Ovary (tissue), 9 donors: ENCODE measurements around the gene OR51L1. TPM values are rescaled to one million over a fixed set of nuclear protein-coding genes. Genes with fewer than 3 reads are reported as not detected.

Source experiments
- DNase-seq, 5 donors: peaks; one replicate each; pipeline ENCODE4 v3.0.0-alpha.2; 2019 to 2020
- H3K27ac ChIP-seq, 2 donors: fragments of 200-600 bp; one replicate each; pipeline versions ENCODE4 v1.5.1 to v1.8.0; 2019 to 2022
- H3K27me3 ChIP-seq: fragments of 200-600 bp; one replicate; pipeline ENCODE4 v1.8.0; 2022
- H3K36me3 ChIP-seq: fragments of 200-600 bp; sonication (generic); one replicate; pipeline ENCODE4 v1.5.1; 2019
- H3K4me1 ChIP-seq: one replicate; pipeline ENCODE4 v1.8.1; 2013; ENCODE audit warnings: mild to moderate bottlenecking, moderate library complexity; ENCODE audit not compliant: insufficient read depth
- H3K4me3 ChIP-seq: fragments of 200-600 bp; sonication (generic); one replicate; pipeline ENCODE4 v1.5.1; 2017
- H3K9me3 ChIP-seq, 2 donors: fragments of 200-600 bp in 1 of 2; sonication (generic) in 1 of 2; one replicate each; pipeline versions ENCODE4 v1.5.1 to v1.8.1; 2013 to 2019; ENCODE audit warnings: mild to moderate bottlenecking in 1 of 2, moderate library complexity in 1 of 2
- EP300 ChIP-seq: sonication (generic); formaldehyde crosslinking; IDR thresholded peaks from one replicate; pipeline ENCODE4 v1.6.1; 2017; ENCODE audit warnings: antibody characterized with exemption
- POLR2A ChIP-seq: fragments of 450-650 bp; IDR thresholded peaks from one replicate; pipeline ENCODE4 v1.6.1; 2017; ENCODE audit warnings: antibody characterized with exemption, mild to moderate bottlenecking, moderate library complexity
- WGBS, 3 donors: extraction: QIAGEN DNeasy Blood & Tissue Kit in 1 of 3; methylation state at CpG; one replicate each; pipeline versions ENCODE4 v1.1.5 to v1.1.7; 2013 to 2017; 5-methylcytosine and 5-hydroxymethylcytosine counted together
- intact Hi-C, 4 donors: fragments of 100-400 bp; cut with DNase I; formaldehyde crosslinking; loops; one replicate each; pipeline versions ENCODE4 v1.11.0 to v1.15.1; 2022 to 2023
- polyA plus RNA-seq, 2 donors: library from polyadenylated mRNA; stranded (reverse); fragments of 200-250 nt in 1 of 2; fragments of 350-450 nt in 1 of 2; fragmentation: Illumina TruSeq in 1 of 2; extraction: RNeasy Lipid Tissue Mini Kit (QIAGEN cat#74804) in 1 of 2; gene quantifications; one replicate each; pipeline ENCODE4 v1.2.3, GENCODE V29; 2013 to 2014
- total RNA-seq, 7 donors: library from RNA; depleted of rRNA in 2 of 7; stranded (reverse); fragments of >200 nt in 2 of 7; fragmentation: NEBNext Ultra II Directional in 3 of 7; extraction: Animal tissue kit (Norgen Biotek cat#: 25700) in 3 of 7; gene quantifications; one replicate each; pipeline versions ENCODE4 v1.1.0 to v1.2.4, GENCODE V29; 2016 to 2023
- TF ChIP-seq, protein P1 (sequence below), 3 donors: fragments of 450-650 bp in 2 of 3; fragments of 200-600 bp in 1 of 3; IDR thresholded peaks; one replicate each; pipeline versions ENCODE4 v1.5.1 to v1.8.0; 2016 to 2022; ENCODE audit warnings: antibody characterized with exemption in 3 of 3, mild to moderate bottlenecking in 1 of 3
- donor health status: DM: no; HTN: no; CAD: no; lungs with moderate emphysema.
- donor health status: DM: no; HTN: no; CAD: no.
- donor health status: Bipolar disorder and iron deficiency.
- donor health status: DM: yes; HTN: yes; CAD: no.
- donor health status: DM: no; HTN: no; CAD: no.
- donor health status: DM: yes; HTN: yes; CAD: no.

The OR51L1 gene
- total and polyA plus RNA-seq, 9 donors, result not detected

DNA sequence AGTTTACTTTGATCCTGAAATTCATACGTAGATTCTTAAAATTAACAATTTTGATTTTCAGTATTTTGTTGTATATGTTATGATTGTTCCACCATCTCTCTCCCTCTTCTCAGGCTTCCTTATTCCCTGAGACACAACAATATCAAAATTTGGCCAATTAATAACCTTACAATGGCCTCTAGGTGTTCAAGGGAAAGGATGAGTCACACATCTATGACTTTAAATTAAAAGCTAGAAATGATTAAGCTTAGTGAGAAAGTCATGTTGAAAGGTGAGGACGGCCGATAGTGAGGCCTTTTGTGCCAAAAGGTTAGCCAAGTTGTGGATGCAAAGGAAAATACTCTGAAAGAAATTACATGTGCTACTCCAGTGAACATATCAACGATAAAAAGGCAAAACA is 46.2 kb downstream of the OR51L1 start:
- Histone ChIP-seq H3K4me3 (no peak overlapping the region), H3K4me1 (no peaks in the 10 kb centered on the region), H3K27ac (no peak overlapping the region), H3K9me3 (no peaks in the 10 kb centered on the region), H3K27me3 (no peaks in the 10 kb centered on the region), H3K36me3 (no peaks in the 10 kb centered on the region)
- intact Hi-C loops, result no loop called here
- 60 to 70% (median 69%) methylated on average over 4 of the region's 4 CpGs for WGBS, 3 donors
- no peak for TF ChIP-seq POLR2A
- no peak for DNase-seq

DNA sequence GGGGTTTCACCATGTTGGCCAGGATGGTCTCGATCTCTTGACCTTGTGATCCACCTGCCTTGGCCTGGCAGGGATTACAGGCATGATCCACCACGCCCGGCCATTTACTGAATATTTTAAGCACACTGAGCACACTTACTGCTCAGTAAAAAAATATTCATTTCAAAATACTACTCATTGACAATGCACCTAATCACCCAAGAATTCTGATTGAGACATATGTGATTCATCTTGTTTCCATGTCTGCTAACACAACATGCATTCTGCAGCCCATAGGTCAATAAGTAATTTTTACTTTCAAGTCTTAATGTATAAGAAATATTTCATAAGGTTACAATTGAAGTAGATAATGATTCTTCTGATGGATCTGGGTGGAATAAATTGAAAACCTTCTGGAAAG is 47.4 kb downstream of the OR51L1 start:
- 67 to 95% (median 72%) methylated on average over 3 of the region's 3 CpGs for WGBS, 3 donors
- H3K27me3 ChIP-seq, result no peaks in the 10 kb centered on the region
- intact Hi-C loops, result no loop called here

DNA sequence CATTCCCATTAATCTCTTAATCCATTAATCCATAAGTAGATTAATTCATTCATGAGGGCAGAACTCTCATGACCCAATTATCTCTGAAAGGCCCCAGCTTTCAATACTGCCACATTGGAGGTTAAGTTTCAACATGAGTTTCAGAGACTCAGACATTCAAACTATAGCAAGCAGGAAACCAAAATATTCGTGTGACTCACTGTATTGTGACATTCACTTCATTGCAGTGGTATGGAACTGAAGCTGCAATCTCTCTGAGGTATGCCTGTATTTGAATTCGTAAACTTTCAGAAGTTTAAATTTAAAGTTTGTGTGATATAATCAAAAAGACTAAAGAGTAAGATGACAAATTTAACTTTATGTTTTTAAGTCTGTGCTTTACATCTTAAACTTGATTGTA is 48.7 kb downstream of the OR51L1 start:
- Histone ChIP-seq H3K27me3 (no peaks in the 10 kb centered on the region), H3K4me3 (no peak overlapping the region), H3K36me3 (no peaks in the 10 kb centered on the region), H3K27ac (no peak overlapping the region), H3K4me1 (no peaks in the 10 kb centered on the region), H3K9me3 (no peaks in the 10 kb centered on the region)
- TF ChIP-seq EP300, result no peak
- no peak for TF ChIP-seq POLR2A
- TF ChIP-seq, protein P1, sequence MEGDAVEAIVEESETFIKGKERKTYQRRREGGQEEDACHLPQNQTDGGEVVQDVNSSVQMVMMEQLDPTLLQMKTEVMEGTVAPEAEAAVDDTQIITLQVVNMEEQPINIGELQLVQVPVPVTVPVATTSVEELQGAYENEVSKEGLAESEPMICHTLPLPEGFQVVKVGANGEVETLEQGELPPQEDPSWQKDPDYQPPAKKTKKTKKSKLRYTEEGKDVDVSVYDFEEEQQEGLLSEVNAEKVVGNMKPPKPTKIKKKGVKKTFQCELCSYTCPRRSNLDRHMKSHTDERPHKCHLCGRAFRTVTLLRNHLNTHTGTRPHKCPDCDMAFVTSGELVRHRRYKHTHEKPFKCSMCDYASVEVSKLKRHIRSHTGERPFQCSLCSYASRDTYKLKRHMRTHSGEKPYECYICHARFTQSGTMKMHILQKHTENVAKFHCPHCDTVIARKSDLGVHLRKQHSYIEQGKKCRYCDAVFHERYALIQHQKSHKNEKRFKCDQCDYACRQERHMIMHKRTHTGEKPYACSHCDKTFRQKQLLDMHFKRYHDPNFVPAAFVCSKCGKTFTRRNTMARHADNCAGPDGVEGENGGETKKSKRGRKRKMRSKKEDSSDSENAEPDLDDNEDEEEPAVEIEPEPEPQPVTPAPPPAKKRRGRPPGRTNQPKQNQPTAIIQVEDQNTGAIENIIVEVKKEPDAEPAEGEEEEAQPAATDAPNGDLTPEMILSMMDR (IDR thresholded peaks at IDR 0.05), result no peak
- whole genome bisulfite sequencing, 3 donors, result 60 to 73% (median 70%) methylated on average over 2 of the region's 2 CpGs
- no peak for DNase-seq
- intact Hi-C loops, result no loop called here

More for the DNA sequence above, 47.4 kb downstream of the OR51L1 start:
- Histone ChIP-seq H3K4me1 (no peaks in the 10 kb centered on the region), H3K4me3 (no peak overlapping the region), H3K27ac (no peak overlapping the region), H3K9me3 (no peaks in the 10 kb centered on the region), H3K36me3 (no peaks in the 10 kb centered on the region)
- no peak for DNase-seq
- TF ChIP-seq EP300 (no peak), POLR2A (no peak)
- TF ChIP-seq, protein P1 (IDR thresholded peaks at IDR 0.05), result no peak

DNA sequence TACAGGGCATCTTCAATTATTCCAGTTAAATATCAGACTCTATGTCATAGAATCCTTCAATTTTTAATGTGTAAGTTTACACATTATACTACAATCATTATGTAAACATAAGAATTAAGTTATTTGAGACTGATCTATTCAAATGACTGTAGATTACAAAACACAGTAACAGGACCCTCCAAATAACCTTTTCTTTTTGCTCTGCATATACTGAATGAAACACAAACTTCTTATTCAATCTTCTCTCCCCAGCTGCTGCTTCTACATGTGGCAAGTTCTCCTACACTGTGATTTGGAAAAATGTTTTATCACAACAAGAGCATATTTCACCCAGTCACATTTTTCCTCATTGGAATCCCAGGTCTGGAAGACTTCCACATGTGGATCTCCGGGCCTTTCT is 51.6 kb downstream of the OR51L1 start, which contains the start of gene OR52J3:
Gene OR52J3, plus strand, starts transcription at position 301 of the 400 bp plus-strand sequence. Its CDS starts 0 bp downstream, at position 301.
- Histone ChIP-seq H3K4me1 (no peaks in the 10 kb centered on the region), H3K27ac (no peak within 1 kb of the TSS), H3K4me3 (no peak within 1 kb of the TSS), H3K36me3 (no peaks in the 10 kb centered on the region), H3K27me3 (no peaks in the 10 kb centered on the region), H3K9me3 (no peaks in the 10 kb centered on the region)
- no peak for DNase-seq
- 20 to 28% (median 21%) methylated on average over 1 of the region's 1 CpG for WGBS, 3 donors
- TF ChIP-seq POLR2A, result no peak
- no peak for TF ChIP-seq EP300
- TF ChIP-seq, protein P1 (IDR thresholded peaks at IDR 0.05), result no peak
- intact Hi-C loops, result no loop called here

DNA sequence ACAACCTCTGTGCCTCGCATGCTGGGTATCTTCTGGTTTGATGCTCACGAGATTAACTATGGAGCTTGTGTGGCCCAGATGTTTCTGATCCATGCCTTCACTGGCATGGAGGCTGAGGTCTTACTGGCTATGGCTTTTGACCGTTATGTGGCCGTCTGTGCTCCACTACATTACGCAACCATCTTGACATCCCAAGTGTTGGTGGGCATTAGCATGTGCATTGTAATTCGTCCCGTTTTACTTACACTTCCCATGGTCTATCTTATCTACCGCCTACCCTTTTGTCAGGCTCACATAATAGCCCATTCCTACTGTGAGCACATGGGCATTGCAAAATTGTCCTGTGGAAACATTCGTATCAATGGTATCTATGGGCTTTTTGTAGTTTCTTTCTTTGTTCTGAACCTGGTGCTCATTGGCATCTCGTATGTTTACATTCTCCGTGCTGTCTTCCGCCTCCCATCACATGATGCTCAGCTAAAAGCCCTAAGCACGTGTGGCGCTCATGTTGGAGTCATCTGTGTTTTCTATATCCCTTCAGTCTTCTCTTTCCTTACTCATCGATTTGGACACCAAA is 52.2 kb downstream of the OR51L1 start:
- intact Hi-C loops, result no loop called here
- H3K27ac ChIP-seq, result no peak overlapping the region
- H3K4me3 ChIP-seq, result no peak overlapping the region
- TF ChIP-seq POLR2A (no peak), EP300 (no peak)
- TF ChIP-seq, protein P1 (IDR thresholded peaks at IDR 0.05), result no peak
- DNase-seq, result no peak
- WGBS, 3 donors, result 84 to 88% (median 87%) methylated on average over 15 of the region's 15 CpGs
- H3K9me3 ChIP-seq, result no peaks in the 10 kb centered on the region
- no peaks in the 10 kb centered on the region for H3K4me1 ChIP-seq
- H3K36me3 ChIP-seq, result no peaks in the 10 kb centered on the region
- H3K27me3 ChIP-seq, result no peaks in the 10 kb centered on the region
